Mesodermal cell (in vitro differentiated cells): ENCODE results near the gene HEY2.
A peak's percentile ranks its signal among the peaks of the same experiment; 100 is the strongest.

ENCODE experiments used
- H3K27ac ChIP-seq: 2 replicates; pipeline ENCODE4 v1.7.0; 2013; ENCODE audit warnings: mild to moderate bottlenecking, low read depth, low read length, moderate library complexity; ENCODE audit not compliant: severe bottlenecking
- H3K36me3 ChIP-seq: 2 replicates; pipeline ENCODE4 v1.7.1; 2013; ENCODE audit warnings: mild to moderate bottlenecking, low read length, moderate library complexity; ENCODE audit not compliant: control insufficient read depth, insufficient read depth
- H3K4me1 ChIP-seq: one replicate; pipeline ENCODE4 v1.7.1; 2013; ENCODE audit warnings: mild to moderate bottlenecking, low read length; ENCODE audit not compliant: insufficient read depth, control insufficient read depth, poor library complexity, severe bottlenecking
- H3K4me3 ChIP-seq: 2 replicates; pipeline ENCODE4 v1.7.0; 2013; ENCODE audit warnings: low read length, control low read depth, mild to moderate bottlenecking; ENCODE audit not compliant: insufficient read depth, poor library complexity, severe bottlenecking; ENCODE audit errors: extremely low read depth
- H3K9me3 ChIP-seq: 2 replicates; pipeline ENCODE4 v1.7.1; 2013; ENCODE audit warnings: mild to moderate bottlenecking, low read length, moderate library complexity; ENCODE audit not compliant: control insufficient read depth
- WGBS, 2 experiments: methylation state at CpG; one replicate each; pipeline ENCODE4 v1.1.5; 2013; ENCODE audit warnings: missing lambda C conversion rate in 2 of 2; ENCODE audit not compliant: insufficient coverage in 2 of 2; 5-methylcytosine and 5-hydroxymethylcytosine counted together

Gene HEY2

GRCh38 chr6:125745281-125746018, 4.0 kb upstream of the HEY2 start:
- 9 to 28% methylated on average over 3 to 5 of the region's 6 CpGs for WGBS, 2 experiments
- Histone ChIP-seq H3K36me3 (no peaks in the 10 kb centered on the region), H3K4me3 (no peak overlapping the region), H3K4me1 (peaks cover 10% of the 10 kb centered on the region), H3K27ac (no peak overlapping the region), H3K9me3 (no peaks in the 10 kb centered on the region)

GRCh38 chr6:125746019-125746414, 3.4 kb upstream of the HEY2 start:
- H3K36me3 ChIP-seq = no peaks in the 10 kb centered on the region
- H3K27ac ChIP-seq = no peak overlapping the region
- 11 to 30% methylated on average over 2 to 5 of the region's 5 CpGs for WGBS, 2 experiments
- no peaks in the 10 kb centered on the region for H3K9me3 ChIP-seq
- H3K4me3 ChIP-seq = peak overlapping the region; percentile 79
- peaks cover 10% of the 10 kb centered on the region for H3K4me1 ChIP-seq

GRCh38 chr6:125746731-125747588, 2.5 kb upstream of the HEY2 start:
- Histone ChIP-seq H3K4me3 (peak overlapping the region; percentile 79), H3K4me1 (peaks cover 10% of the 10 kb centered on the region), H3K27ac (peak overlapping the region; percentile 91), H3K9me3 (no peaks in the 10 kb centered on the region), H3K36me3 (peaks cover 4% of the 10 kb centered on the region)
- 0 to 1% methylated on average over 19 of the region's 32 CpGs for WGBS, 2 experiments

- H3K27ac ChIP-seq = peak overlapping the region; percentile 91
- peaks cover 10% of the 10 kb centered on the region for H3K4me1 ChIP-seq
- WGBS, 2 experiments = 1% methylated on average over 34 to 58 of the region's 76 CpGs
- H3K9me3 ChIP-seq = no peaks in the 10 kb centered on the region
- peak overlapping the region; percentile 79 for H3K4me3 ChIP-seq
- peaks cover 7% of the 10 kb centered on the region for H3K36me3 ChIP-seq
Observed at GRCh38 chr6:125747589-125748405, 1.6 kb upstream of the HEY2 start.

GRCh38 chr6:125748406-125749172, 843 bp upstream of the HEY2 start:
- H3K9me3 ChIP-seq = no peaks in the 10 kb centered on the region
- WGBS, 2 experiments = 0 to 1% methylated on average over 37 of the region's 42 CpGs
- peaks cover 14% of the 10 kb centered on the region for H3K36me3 ChIP-seq
- H3K4me3 ChIP-seq = peak overlapping the region; percentile 79
- H3K4me1 ChIP-seq = peaks cover 10% of the 10 kb centered on the region
- peak overlapping the region; percentile 91 for H3K27ac ChIP-seq

GRCh38 chr6:125749865-125750691, 646 bp downstream of the HEY2 start:
- 1% methylated on average over 30 to 31 of the region's 35 CpGs for WGBS, 2 experiments
- Histone ChIP-seq H3K27ac (peak overlapping the region; percentile 91), H3K4me3 (peak overlapping the region; percentile 79), H3K9me3 (no peaks in the 10 kb centered on the region), H3K36me3 (peaks cover 22% of the 10 kb centered on the region), H3K4me1 (peaks cover 18% of the 10 kb centered on the region)

GRCh38 chr6:125750692-125751333, 1.4 kb downstream of the HEY2 start:
- 5 to 8% methylated on average over 3 to 4 of the region's 4 CpGs for WGBS, 2 experiments
- Histone ChIP-seq H3K4me3 (peak overlapping the region; percentile 79), H3K4me1 (peaks cover 17% of the 10 kb centered on the region), H3K9me3 (no peaks in the 10 kb centered on the region), H3K27ac (no peak overlapping the region), H3K36me3 (peaks cover 30% of the 10 kb centered on the region)

- no peaks in the 10 kb centered on the region for H3K9me3 ChIP-seq
- H3K4me1 ChIP-seq = peaks cover 14% of the 10 kb centered on the region
- H3K27ac ChIP-seq = no peak overlapping the region
- WGBS, 2 experiments = 37 to 39% methylated on average over 2 to 5 of the region's 6 CpGs
- peak overlapping the region; percentile 79 for H3K4me3 ChIP-seq
- peaks cover 36% of the 10 kb centered on the region for H3K36me3 ChIP-seq
Observed at GRCh38 chr6:125751334-125751916, 2.0 kb downstream of the HEY2 start.

GRCh38 chr6:125752773-125753172, 3.3 kb downstream of the HEY2 start:
- Histone ChIP-seq H3K4me1 (peaks cover 14% of the 10 kb centered on the region), H3K36me3 (peaks cover 49% of the 10 kb centered on the region), H3K27ac (peak overlapping the region; percentile 20), H3K4me3 (peak overlapping the region; percentile 79), H3K9me3 (no peaks in the 10 kb centered on the region)
- WGBS, 2 experiments = 67% methylated on average over 1 of the region's 2 CpGs; no CpG with 5 or more reads in 1 of the 2 experiments
